K562 (cell line): ENCODE measurements around the gene RYK. TPM values are rescaled to one million over a fixed set of nuclear protein-coding genes. Genes with fewer than 3 reads are reported as not detected.

Experiments
- ATAC-seq: fragments of 200-7000 bp; cut with Tn5 transposase; 3 replicates; pipeline ENCODE4 v1.9.1; 2020; ENCODE audit warnings: moderate library complexity
- BruUV-seq: library from RNA; stranded (reverse); fragments of 400-500 nt; replicated peaks from 2 replicates; lab custom pipeline; 2021; lab: Mats Ljungman, UMichigan
- CTCF ChIA-PET: fragments of 300-600 bp; formaldehyde crosslinking; extraction: SDS; loops from one replicate; lab custom pipeline; 2021; ENCODE audit warnings: low intra/inter-chr PET ratio; lab: Yijun Ruan, JAX
- POLR2A ChIA-PET: fragments of 300-600, 350-650 bp; sonication (Branson Sonifier 250); formaldehyde crosslinking; extraction: SDS; loops from one replicate; lab custom pipeline; 2021; ENCODE audit warnings: antibody characterized with exemption, inconsistent platforms; lab: Yijun Ruan, JAX
- DNase-seq, 4 experiments: peaks; one replicate each; pipeline versions ENCODE4 v3.0.0 to v3.0.0-alpha.2; 2011 to 2018; ENCODE audit warnings: low spot score in 3 of 4, mixed read lengths in 3 of 4; ENCODE audit errors: extremely low read depth in 1 of 4
- FAIRE-seq: peaks from 2 replicates; lab custom pipeline; 2011; peaks lifted over from hg19 to GRCh38; lab: Jason Lieb, UNC
- H2AFZ ChIP-seq: 2 replicates; pipeline ENCODE4 v1.6.0; 2011; ENCODE audit warnings: low read depth, low read length, control low read depth, inconsistent platforms
- H3K27ac ChIP-seq: fragments of 200-600 bp; 3 replicates; pipeline ENCODE4 v1.8.0; 2011; ENCODE audit warnings: low read depth, mild to moderate bottlenecking, control low read depth, inconsistent platforms, low read length, moderate library complexity, mixed read lengths; ENCODE audit errors: extremely low read depth
- H3K27me3 ChIP-seq, 2 experiments: fragments of 300-600 bp in 1 of 2; 2 replicates in 1 of 2; 3 replicates in 1 of 2; pipeline versions ENCODE4 v1.6.0 to v1.8.0; 2011; ENCODE audit warnings: inconsistent platforms in 2 of 2, low read length in 2 of 2, mild to moderate bottlenecking in 1 of 2, mixed read lengths in 1 of 2, moderate library complexity in 1 of 2; ENCODE audit not compliant: control insufficient read depth in 2 of 2, insufficient read depth in 2 of 2
- H3K36me3 ChIP-seq: fragments of 300-600 bp; 3 replicates; pipeline ENCODE4 v1.8.0; 2011; ENCODE audit warnings: mild to moderate bottlenecking, low read length, inconsistent platforms; ENCODE audit not compliant: control insufficient read depth, insufficient read depth
- H3K4me1 ChIP-seq, 2 experiments: fragments of 200-600 bp in 1 of 2; replicated peaks in 1 of 2; 2 replicates in 1 of 2; 3 replicates in 1 of 2; pipeline versions ENCODE4 v1.5.1 to v1.8.0; 2011; ENCODE audit warnings: inconsistent platforms in 2 of 2, low read length in 2 of 2, mild to moderate bottlenecking in 1 of 2, mixed read lengths in 1 of 2, moderate library complexity in 1 of 2; ENCODE audit not compliant: control insufficient read depth in 2 of 2, insufficient read depth in 2 of 2
- H3K4me2 ChIP-seq: 2 replicates; pipeline ENCODE4 v1.6.1; 2011; ENCODE audit warnings: low read length, control low read depth, inconsistent platforms, mixed read lengths; ENCODE audit not compliant: insufficient read depth
- H3K4me3 ChIP-seq: fragments of 200-600 bp; sonication (generic), shearing (Covaris generic); 2 replicates; pipeline ENCODE4 v1.5.1; 2016; ENCODE audit warnings: control low read depth, inconsistent platforms
- H3K79me2 ChIP-seq: fragments of 200-600 bp; 3 replicates; pipeline ENCODE4 v1.8.0; 2011; ENCODE audit warnings: low read length, inconsistent platforms; ENCODE audit not compliant: control insufficient read depth, insufficient read depth
- H3K9ac ChIP-seq, 2 experiments: 2 replicates each; pipeline versions ENCODE4 v1.6.0 to v1.6.1; 2011; ENCODE audit warnings: low read depth in 2 of 2, low read length in 2 of 2, control low read depth in 1 of 2, inconsistent platforms in 1 of 2, mild to moderate bottlenecking in 1 of 2, mixed read lengths in 1 of 2; ENCODE audit not compliant: insufficient read depth in 1 of 2
- H3K9me1 ChIP-seq: one replicate; pipeline ENCODE4 v1.6.0; 2011; ENCODE audit warnings: inconsistent platforms, mild to moderate bottlenecking, low read length, moderate library complexity; ENCODE audit not compliant: control insufficient read depth, insufficient read depth
- H3K9me3 ChIP-seq: replicated peaks from 2 replicates; pipeline ENCODE4 v1.5.1; 2011; ENCODE audit warnings: low read depth, low read length, inconsistent platforms; ENCODE audit not compliant: control insufficient read depth, insufficient read depth
- H4K20me1 ChIP-seq: replicated peaks from 2 replicates; pipeline ENCODE4 v1.6.1; 2011; ENCODE audit warnings: low read length, inconsistent platforms, mixed read lengths; ENCODE audit not compliant: control insufficient read depth, insufficient read depth
- DPF2 ChIP-seq: fragments of 450-650 bp; IDR thresholded peaks from 2 replicates; pipeline ENCODE4 v1.6.1; 2016
- GTF2A2 ChIP-seq: IDR thresholded peaks from 2 replicates; pipeline ENCODE4 v1.6.1; 2016; ENCODE audit warnings: mild to moderate bottlenecking, missing genetic modification characterization, missing compliant biosample characterization
- HDGF ChIP-seq: fragments of 450-650 bp; IDR thresholded peaks from 2 replicates; pipeline ENCODE4 v1.6.1; 2016
- SAFB2 ChIP-seq: fragments of 200-400 bp; formaldehyde crosslinking; IDR thresholded peaks from 2 replicates; pipeline ENCODE4 v1.6.1; 2018; ENCODE audit warnings: borderline replicate concordance, low read length, low read depth, moderate library complexity; ENCODE audit not compliant: severe bottlenecking
- ZNF224 ChIP-seq: sonication (generic); formaldehyde crosslinking; IDR thresholded peaks from 2 replicates; pipeline ENCODE4 v1.8.0; 2022; ENCODE audit warnings: mild to moderate bottlenecking, missing genetic modification reagents
- ZNF263 ChIP-seq: sonication (generic); formaldehyde crosslinking; IDR thresholded peaks from 2 replicates; pipeline ENCODE4 v1.8.0; 2022; ENCODE audit warnings: mild to moderate bottlenecking, missing genetic modification reagents, borderline replicate concordance
- WGBS: fragments of 100-300 bp; shearing (Covaris generic); methylation state at CpG from one replicate; pipeline ENCODE4 v1.1.6; 2016; ENCODE audit warnings: low coverage, mixed read lengths; ENCODE audit not compliant: insufficient coverage; ENCODE audit errors: missing lambda C conversion rate; 5-methylcytosine and 5-hydroxymethylcytosine counted together
- in situ Hi-C: fragments of 300-500 bp; cut with MboI; formaldehyde crosslinking; loops from 4 replicates; pipeline ENCODE4 v1.15.0; 2018; ENCODE audit warnings: inconsistent platforms, mixed read lengths
- intact Hi-C: fragments of 100-400 bp; cut with micrococcal nuclease; formaldehyde crosslinking; loops from 2 replicates; pipeline ENCODE4 v1.14.2; 2022
- polyA plus RNA-seq, 8 experiments: library from polyadenylated mRNA; depleted of rRNA in 4 of 8; stranded (reverse) in 5 of 8; unstranded in 3 of 8; fragments of >200 nt; fragmentation: Nextera tagmentation in 2 of 8; fragmentation: Illumina TruSeq in 1 of 8; extraction: Ambion mirVana in 2 of 8; extraction: Trizol in 1 of 8; gene quantifications; 2 replicates each; pipeline versions ENCODE4 v1.2.1 to v1.2.3, GENCODE V29; 2011 to 2014; ENCODE audit warnings: inconsistent platforms in 1 of 8, missing spikeins in 1 of 8
- total RNA-seq, 7 experiments: library from RNA; depleted of rRNA in 6 of 7; stranded (reverse); fragments of >200 nt in 6 of 7; fragmentation: Illumina TruSeq in 2 of 7; extraction: Trizol in 2 of 7; gene quantifications; 2 replicates each; pipeline versions ENCODE4 v1.2.1 to v1.2.3, GENCODE V29; 2011 to 2021; ENCODE audit warnings: low replicate concordance in 1 of 7
- TF ChIP-seq, protein P1 (sequence below), 2 experiments: fragments of 450-650 bp; IDR thresholded peaks; 2 replicates each; pipeline ENCODE4 v1.6.1; 2016; ENCODE audit warnings: mild to moderate bottlenecking in 2 of 2, borderline replicate concordance in 1 of 2, low read depth in 1 of 2, moderate library complexity in 1 of 2

Gene RYK
- total and polyA plus RNA-seq, 9 of the 15 experiments (the other 6 are each of a cell fraction or from before 2014, with no cell fraction given) = 4.2 to 29.5 (median 16.6) TPM

DNA sequence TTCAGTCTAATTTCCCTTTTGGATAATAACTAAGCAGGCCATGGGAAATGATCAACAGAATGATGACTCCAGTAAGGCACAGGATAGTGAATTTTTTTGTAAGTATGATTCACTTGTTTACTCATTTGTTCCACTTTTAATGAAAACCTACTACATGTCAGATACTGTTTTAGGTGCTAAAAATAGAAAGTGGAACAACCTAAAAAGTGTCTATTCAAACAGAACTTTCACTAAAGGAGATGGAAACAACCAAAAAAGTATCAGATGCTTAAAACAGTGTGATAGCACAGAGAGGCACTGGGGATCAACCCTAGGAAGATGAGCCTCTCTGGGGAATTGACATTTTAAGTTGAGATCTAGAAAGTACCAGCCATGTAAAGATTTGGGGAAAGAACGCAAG is 11.1 kb downstream of the RYK start:
- WGBS = 71% methylated on average over 1 of the region's 1 CpG
- no peaks in the 10 kb centered on the region for H3K9me1 ChIP-seq
- no peak for DNase-seq

More for the DNA sequence above, 11.1 kb downstream of the RYK start:
- Histone ChIP-seq H3K4me2 (no peak overlapping the region), H3K36me3 (no peaks in the 10 kb centered on the region), H4K20me1 (peaks cover 32% of the 10 kb centered on the region), H3K79me2 (peaks cover 93% of the 10 kb centered on the region), H3K27ac (no peak overlapping the region), H2AFZ (no peak overlapping the region), H3K4me1 (peaks cover 0 to 10% of the 10 kb centered on the region in 2 experiments; a peak in 2 of 5 replicates), H3K9ac (no peak overlapping the region), H3K9me3 (no peaks in the 10 kb centered on the region), H3K27me3 (no peaks in the 10 kb centered on the region), H3K4me3 (no peak overlapping the region)
- ChIA-PET POLR2A (interaction anchor here (0.7 kb wide), 1 partner anchor 359 kb away, joined by 3 read pairs; no protein-coding TSS in a partner anchor), CTCF (no interaction called here)
- no TSS peak for BruUV-seq
- ATAC-seq = no peak
- in situ Hi-C loops (no loop called here), intact Hi-C loops (no loop called here)
- no peak for FAIRE-seq
- TF ChIP-seq HDGF (no peak), GTF2A2 (tag) (no peak), SAFB2 (no peak), ZNF263 (no peak), DPF2 (no peak), ZNF224 (CRISPR knock-in tag) (no peak)
- TF ChIP-seq, protein P1, sequence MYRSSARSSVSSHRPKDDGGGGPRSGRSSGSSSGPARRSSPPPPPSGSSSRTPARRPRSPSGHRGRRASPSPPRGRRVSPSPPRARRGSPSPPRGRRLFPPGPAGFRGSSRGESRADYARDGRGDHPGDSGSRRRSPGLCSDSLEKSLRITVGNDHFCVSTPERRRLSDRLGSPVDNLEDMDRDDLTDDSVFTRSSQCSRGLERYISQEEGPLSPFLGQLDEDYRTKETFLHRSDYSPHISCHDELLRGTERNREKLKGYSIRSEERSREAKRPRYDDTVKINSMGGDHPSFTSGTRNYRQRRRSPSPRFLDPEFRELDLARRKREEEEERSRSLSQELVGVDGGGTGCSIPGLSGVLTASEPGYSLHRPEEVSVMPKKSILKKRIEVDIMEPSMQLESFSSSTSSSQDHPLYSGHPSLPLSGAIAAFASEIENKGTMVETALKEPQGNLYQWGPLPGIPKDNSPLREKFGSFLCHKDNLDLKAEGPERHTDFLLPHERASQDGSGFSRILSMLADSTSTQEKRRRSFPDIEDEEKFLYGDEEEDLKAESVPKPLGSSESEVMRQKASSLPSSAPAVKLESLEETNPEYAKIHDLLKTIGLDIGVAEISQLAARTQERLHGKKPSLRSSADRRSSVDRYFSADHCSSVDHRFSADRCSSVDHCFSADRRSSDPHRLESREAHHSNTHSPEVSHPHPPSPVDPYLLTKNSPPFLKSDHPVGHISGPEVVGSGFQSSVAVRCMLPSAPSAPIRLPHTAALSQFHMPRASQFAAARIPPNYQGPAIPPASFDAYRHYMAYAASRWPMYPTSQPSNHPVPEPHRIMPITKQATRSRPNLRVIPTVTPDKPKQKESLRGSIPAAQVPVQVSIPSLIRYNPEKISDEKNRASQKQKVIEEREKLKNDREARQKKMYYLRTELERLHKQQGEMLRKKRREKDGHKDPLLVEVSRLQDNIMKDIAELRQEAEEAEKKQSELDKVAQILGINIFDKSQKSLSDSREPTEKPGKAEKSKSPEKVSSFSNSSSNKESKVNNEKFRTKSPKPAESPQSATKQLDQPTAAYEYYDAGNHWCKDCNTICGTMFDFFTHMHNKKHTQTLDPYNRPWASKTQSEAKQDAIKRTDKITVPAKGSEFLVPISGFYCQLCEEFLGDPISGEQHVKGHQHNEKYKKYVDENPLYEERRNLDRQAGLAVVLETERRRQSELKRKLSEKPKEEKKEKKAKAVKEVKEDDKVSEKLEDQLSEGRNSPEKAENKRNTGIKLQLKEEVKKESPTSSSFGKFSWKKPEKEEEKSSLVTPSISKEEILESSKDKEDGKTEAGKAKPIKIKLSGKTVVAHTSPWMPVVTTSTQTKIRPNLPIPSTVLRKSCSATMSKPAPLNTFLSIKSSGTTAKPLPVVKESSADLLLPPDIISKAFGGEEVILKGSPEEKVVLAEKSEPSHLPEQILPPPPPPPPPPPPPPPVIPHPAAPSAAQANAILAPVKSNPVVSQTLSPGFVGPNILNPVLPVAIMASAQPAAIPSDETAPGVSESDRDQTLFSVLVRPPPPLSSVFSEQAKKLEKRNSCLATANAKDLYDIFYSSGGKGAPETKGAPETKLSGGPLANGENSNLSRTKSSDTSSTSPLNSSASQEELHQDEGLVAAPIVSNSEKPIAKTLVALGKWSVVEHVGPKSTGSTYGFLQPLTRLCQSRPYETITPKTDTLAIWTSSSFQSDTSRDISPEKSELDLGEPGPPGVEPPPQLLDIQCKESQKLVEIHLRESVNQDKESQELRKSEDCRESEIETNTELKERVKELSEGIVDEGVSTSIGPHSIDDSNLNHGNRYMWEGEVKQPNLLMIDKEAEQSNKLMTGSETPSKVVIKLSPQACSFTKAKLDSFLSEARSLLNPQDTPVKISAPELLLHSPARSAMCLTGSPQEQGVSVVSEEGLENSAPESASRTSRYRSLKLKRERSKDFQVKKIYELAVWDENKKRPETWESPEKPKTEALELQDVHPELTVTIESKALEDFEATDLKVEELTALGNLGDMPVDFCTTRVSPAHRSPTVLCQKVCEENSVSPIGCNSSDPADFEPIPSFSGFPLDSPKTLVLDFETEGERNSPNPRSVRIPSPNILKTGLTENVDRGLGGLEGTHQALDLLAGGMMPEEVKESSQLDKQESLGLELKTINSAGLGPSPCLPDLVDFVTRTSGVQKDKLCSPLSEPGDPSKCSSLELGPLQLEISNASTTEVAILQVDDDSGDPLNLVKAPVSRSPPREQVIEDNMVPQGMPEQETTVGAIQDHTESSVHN (IDR thresholded peaks at IDR 0.05; ENCODE audit: borderline replicate concordance in 1 of 2, low read depth in 1 of 2) = no peak
